ENCODE results near the gene SCYL1.
A peak's percentile ranks its signal among the peaks of the same experiment; 100 is the strongest.

SCYL1 gene

DNA sequence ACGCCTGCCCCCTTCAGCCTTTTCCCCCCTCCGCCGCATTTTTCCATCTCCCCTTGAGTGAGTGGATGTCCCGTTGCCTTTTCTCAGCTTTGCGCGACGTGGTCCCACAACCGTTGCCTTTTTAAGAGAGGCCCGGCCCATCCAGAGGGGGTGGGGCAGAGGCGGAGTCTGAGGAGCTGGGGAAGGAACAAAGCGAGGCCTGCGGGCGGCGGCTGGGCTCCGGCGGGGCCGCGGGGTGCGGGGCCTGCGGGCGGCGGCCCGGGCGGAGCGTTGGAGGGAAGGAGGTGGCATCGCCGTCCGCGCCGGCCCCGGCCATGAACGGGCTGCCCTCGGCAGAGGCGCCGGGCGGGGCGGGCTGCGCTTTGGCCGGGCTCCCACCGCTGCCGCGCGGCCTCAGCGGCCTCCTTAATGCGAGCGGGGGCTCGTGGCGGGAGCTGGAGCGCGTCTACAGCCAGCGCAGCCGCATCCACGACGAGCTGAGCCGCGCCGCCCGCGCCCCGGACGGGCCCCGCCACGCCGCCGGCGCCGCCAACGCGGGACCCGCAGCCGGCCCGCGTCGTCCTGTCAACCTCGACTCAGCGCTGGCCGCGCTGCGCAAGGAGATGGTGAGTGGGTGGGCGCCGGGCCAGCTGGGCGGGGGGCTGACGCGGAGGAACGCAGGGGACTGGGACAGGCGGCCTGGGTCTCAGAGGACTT is 47.6 kb downstream of the SCYL1 start, which contains the start of gene FAM89B:
Gene FAM89B (plus strand): TSS at position 183 of the 696 bp plus-strand sequence. CDS start 132 bp downstream, at position 315.
- DNase-seq, result peak; percentile 70 to 76

DNA sequence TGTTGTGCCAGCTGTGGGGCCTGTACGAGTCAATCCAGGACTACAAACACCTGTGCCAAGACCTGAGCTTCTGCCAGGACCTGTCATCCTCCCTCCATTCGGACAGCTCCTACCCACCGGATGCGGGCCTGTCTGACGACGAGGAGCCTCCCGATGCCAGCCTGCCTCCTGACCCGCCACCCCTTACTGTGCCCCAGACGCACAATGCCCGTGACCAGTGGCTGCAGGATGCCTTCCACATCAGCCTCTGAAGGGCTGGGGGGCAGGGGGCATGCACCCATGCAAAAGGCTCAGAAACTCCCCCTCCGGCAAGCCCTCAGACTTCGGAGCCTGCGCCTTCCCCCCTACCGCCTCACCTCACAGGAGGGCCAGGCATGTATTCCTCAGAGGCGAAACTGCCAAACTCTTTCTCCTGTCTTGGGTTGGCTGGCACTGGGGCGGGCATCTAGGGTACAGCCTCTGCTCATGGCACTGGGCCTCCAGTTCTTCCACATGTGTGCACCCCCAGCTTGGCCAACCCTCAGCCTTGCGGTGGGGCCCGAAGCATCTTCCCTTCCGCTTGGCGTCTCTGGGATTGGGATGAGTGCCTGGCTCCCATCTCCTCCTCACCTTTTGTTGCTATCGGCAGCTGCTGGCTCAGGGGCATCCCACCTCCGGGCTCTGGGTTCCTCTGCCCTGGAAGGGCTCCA is 48.7 kb downstream of the SCYL1 start:
- no peak for DNase-seq

DNA sequence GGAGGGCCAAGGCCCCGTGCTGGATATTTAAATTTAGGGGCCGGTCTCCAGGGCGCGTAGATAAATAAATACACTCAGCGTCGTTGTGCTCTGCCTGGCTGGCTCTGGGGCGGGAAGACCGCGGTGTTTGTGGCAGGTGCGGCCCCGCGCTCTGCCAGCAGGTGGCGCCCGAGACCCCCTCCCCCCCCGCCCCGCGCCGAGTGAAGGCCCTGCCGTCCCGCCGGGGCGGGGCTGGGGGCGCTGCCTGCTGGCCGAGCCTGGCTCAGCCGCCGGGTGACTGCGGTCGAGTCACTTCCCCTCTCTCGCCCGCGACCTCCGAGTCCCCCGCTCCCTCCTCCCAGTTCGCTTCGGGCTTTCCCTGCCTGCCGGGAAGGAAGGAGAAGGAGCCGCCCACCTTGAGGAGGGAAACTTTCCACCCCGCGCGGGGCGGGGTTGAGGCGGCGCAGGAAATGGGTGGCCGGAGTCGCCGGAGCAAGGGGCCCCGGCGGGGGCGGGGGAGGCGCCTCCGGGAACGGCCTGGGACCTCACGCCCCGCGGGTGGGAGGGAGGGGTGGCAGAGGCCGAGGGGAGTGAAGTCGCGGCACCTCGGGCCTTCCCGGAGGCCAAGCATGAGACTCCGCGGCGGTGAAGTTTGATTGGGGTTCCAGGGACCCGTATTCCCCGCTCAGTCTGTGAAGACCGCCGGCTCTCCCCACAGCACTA is 49.4 kb downstream of the SCYL1 start:
- DNase-seq, result peak; percentile 92 to 94

DNA sequence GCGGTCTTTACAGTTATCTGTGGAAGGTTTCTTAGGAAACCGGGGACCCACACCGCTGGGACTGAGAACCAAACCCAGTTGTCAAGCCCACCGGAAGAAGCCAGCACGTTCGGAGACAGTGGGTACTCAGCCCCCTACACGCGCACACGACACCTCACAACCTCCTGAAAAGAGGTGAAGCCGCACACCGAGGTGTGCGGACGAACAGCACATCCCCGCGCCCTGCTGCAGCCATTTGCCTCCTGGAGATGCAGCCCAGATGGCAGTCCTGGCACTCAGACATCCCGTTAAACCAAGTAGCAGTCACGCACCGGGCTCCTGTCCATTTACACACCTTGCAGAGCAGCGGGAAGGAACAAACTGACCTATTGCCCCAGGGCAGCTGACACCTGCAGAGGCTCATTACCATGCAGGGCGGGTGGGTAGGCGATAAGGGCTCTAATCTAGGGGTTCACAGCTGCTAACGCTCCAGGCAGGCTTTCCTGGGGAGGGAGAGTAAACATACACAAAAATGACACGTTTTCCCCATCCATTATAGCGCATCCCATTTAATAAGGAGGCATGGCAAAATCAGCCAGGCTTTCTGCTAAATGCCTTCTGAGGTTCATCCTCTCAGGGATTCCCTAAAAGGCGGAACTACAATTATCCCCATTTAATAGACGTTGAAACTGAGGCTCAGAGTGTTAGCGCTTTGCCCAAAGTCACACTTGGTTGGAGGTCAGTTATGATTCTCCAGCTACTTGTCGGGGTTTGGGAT is 50.1 kb downstream of the SCYL1 start:
- no peak for DNase-seq

DNA sequence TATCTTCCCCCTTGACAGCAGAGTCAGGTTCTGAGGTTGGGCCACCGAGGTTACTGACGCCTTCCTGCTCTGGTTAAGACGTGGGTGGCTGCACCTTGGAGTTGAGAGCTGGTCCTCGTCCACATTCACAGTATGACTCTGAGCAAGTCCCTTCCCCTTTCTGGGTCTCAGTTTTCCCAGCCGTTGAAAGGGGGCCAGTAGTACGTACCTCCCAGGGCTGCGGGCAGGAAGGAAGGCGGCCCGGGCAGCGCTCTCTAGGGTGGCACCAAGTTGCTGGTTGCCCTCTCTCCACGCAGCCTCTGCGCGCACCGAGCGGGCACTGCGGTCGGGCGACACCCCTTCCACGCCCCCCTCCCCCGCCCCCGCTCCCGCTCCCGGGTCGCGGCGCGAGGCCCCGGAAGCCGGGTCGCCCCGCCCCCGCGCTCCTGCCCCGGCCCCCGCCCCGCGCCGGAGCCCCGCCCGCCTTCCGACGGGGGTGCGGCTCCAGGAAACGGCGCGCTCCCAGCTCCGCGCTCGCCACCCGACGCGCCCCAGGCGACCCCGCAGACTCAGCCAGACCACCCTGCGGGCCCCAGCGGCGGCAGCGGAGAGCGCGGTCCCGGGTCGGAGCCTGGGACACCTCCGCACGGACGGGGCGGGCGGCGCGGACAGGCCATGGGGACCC is 50.8 kb downstream of the SCYL1 start, which contains the start of gene EHBP1L1:
Gene EHBP1L1 (plus strand): TSS at position 486 of the 664 bp plus-strand sequence. CDS start 250 bp downstream, outside the sequence.
- peak; percentile 46 to 63 for DNase-seq

DNA sequence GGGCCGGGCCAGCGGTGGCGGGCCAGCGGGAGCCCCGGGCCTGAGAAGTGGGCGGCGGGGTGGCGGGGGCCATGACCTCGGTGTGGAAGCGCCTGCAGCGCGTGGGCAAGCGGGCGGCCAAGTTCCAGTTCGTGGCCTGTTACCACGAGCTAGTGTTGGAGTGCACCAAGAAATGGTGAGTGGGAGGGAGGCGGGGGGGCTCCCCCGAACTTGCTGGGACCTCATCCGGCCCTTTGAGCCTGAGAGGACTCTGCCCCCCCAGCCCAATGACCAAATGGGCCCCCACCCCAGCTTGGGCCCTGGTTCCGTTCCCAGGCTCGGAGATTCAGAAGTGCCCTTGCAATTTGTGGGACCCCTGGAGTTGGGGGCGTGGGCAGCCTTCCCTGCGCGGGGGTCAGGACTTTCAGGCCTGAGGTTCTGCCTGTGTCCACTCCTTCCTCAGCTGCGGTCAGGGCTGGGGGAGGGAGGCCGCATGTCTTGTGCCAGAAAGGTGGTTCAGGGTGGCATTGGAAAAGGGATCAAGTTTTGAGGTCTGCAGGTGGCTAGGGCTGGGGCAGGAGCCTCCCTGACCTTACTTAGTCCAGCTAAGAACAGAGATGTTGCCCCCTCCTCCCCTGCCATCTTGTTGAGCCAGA is 51.5 kb downstream of the SCYL1 start:
- no peak for DNase-seq

DNA sequence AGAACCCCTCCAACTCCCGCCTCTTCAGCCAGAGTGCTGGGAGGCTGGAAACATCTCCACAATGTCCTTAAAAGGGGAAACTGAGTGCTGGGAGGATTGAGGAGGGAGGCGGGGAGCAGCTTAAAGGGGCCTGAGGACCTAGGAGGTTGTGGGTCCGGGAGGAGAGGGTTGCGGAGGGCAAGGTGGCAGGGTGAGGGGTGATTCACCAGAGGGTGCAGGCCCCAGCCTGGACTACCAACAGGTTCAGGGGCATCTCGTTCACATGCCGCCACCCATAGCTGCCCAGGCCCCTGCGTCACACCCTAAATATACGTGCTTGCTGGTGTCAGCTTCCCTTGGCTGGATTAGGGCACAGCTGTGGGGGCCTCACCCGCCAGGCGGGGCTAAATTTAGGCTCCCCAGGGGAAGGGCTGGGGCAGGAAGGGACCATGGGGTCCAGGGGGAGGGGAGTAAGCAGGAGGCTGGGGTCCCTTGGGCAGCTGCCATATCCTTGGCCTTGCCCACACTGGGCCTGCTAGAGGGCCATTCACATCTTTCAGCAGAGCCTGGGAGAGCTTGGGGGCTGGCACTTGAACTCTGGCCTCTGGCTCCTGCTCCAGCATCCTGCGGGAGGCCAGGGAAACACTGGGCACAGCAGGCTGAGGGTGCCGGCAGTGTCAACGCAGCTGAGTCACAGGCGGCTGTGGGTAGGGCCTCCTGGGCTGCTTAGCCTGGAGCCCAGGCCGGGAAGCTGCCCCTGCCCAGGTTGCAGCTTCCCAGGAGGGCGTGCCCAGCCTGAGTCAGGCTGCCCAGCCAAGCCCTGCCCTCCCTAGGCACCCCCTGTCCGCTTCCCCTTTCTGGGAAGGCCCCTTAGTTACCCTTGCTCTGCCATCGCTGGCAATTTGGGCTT is 52.2 kb downstream of the SCYL1 start:
- peak; percentile 62 to 64 for DNase-seq

DNA sequence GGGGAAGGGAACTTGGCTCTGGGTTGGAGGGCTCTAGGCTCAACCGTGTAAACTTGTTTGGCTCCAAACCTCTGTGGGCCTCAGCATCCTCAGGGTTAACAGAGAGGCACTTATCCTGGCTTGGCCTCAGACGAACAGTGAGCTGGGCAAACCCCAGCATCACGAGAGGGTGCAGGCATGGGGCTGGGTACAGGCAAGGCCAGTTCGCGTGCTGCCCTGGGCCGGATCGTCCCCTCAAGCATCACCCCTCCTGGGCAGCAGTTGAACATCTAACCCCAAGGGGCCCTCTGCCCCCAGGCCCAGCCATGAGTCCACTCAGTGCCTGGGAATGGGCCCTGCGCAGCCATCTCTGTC is 52.9 kb downstream of the SCYL1 start:
- DNase-seq, result no peak

DNA sequence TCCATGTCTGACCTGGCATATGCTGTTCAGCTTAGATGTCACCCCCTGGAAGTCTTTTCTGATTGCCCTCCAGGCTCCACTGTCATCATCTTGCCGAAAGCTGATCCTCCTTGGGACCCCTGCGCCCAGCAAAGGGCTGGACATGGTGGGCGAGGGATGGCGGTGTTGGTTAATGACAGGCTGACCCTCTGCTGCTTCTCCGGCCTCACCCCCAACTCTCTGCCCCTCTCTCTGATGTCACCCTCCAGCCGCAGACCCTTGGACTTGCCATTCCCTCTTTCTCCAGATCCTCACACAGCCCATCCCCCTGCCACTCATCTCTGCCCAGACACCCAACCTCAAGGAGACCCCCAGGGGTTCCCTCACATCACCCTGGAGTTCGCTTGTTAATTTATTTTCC is 53.3 kb downstream of the SCYL1 start:
- no peak for DNase-seq

DNA sequence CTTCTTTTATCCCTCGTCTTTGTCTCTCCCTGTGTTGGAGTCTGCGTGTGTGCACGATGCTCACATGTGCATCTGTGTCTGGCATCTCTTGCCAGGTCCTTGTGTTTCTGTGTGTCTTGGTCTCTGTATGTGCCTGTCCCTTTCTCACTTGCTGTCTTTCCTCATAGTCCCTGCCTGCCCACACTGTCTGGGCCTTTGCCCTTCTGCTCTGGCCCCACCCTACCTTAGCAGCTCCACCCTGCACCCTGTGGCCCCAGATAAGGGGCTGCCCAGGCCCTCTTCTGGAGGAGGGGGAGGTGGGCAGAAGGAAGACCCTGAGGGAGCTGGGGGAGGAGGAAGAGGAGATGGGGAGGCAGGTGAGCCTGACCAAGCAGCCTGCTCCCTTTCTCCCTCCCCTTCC is 53.8 kb downstream of the SCYL1 start:
- DNase-seq, result no peak

DNA sequence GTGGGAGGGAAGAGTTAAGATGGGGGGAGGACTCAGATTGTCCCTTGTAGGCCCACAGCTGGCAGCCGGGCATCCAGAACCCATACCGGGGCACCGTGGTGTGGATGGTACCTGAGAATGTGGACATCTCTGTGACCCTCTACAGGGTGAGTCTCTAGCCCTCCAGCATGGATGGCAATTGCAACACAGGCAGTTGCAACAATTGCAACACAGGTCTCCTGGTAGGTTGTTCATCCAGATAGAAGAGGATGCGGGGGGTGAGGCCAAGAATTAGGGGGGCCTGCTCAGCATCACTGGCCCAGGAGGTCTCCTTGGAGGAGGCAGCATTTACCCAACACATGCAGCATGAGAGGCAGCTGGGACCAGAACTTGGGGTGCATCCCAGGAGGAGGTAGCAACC is 54.4 kb downstream of the SCYL1 start:
- peak in 1 of 2 experiments; percentile 14 for DNase-seq

DNA sequence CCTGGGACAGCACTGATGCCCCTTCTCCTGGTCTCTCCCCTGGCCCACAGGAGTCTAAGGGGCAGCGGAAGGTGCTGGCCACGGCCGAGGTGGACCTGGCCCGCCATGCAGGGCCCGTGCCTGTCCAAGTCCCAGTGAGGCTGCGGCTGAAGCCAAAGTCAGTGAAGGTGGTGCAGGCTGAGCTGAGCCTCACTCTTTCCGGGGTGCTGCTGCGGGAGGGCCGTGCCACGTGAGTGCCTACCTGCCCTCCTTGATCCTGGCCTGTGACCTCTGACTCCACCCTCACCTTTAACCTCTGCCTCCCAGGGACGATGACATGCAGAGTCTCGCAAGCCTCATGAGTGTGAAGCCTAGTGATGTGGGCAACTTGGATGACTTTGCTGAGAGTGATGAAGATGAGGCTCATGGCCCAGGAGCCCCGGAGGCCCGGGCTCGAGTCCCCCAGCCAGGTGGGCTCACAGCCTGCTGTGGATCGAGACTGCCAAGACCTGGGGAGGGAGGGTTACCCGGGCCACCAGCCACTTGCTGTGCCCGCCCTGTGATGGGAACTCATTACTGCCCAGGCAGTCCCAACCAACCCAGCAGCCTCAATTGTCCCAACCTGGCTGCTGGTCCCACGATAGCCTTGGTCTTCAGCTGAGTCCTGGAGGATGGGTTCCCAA is 55.3 kb downstream of the SCYL1 start:
- no peak for DNase-seq

DNA sequence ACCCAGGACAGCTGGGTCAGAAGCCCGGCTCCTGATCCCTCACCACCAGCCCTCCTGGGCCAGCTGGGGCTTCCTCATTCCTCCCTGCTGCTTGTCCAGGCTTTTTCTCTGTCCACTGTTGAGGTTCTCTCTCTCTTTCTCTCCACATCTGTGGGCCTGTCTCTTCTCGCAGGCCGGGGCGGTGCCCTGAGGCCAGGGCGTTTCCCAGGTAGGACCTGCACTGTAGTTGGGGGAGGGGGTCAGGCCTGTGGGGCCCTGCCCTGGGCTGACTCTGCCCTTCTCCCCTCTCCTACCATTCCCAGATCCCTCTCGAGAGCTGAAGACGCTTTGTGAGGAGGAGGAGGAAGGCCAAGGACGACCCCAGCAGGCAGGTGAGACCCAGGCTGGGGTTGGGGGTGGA is 55.9 kb downstream of the SCYL1 start:
- no peak for DNase-seq

DNA sequence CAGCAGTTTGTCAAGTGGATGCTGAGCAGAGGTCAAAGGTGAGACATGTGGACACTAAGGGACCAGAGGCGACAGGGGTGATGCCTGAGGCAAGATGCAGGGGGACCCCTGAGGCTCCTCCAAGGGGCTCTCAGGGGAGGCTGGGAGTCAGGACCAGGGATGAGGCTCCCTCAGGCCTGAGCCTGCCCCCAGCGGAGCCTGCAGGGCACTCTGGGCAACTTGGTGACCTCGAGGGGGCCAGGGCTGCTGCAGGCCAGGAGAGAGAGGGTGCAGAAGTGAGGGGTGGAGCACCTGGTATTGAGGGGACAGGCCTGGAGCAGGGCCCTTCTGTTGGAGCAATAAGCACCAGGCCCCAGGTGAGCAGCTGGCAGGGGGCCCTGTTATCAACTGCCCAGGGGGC is 57.0 kb downstream of the SCYL1 start:
- DNase-seq, result no peak

DNA sequence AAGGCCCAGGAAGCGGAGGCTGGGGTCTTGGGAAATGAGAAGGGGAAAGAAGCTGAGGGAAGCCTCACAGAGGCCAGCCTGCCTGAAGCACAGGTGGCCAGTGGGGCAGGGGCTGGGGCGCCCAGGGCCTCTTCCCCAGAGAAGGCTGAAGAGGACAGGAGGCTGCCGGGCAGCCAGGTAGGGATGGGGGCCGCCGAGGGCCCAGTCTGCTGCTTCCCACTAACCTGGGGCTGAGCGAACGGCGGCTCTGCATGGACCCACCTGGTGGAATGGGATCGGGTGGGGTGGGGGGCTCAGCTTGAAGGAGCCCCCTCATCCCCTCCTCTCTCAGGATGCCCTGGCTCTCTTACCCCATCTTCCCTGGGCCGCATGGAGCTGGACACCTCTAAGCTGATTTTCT is 58.7 kb downstream of the SCYL1 start:
- DNase-seq, result no peak

DNA sequence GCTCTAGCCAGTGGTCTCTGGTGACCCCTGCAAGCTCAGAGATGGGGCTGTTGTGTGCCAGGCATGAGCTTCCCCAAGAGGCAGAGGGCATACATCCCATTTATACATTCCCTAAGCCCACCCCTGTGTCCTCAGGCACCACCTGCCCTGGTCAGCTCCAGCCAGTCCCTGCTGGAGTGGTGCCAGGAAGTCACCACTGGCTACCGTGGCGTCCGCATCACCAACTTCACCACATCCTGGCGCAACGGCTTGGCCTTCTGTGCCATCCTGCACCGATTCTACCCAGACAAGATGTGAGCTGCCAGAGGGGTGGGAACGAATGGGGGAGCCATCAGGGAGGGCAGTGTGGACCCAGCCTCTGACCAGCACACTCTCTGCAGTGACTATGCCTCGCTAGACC is 59.2 kb downstream of the SCYL1 start:
- DNase-seq, result no peak

DNA sequence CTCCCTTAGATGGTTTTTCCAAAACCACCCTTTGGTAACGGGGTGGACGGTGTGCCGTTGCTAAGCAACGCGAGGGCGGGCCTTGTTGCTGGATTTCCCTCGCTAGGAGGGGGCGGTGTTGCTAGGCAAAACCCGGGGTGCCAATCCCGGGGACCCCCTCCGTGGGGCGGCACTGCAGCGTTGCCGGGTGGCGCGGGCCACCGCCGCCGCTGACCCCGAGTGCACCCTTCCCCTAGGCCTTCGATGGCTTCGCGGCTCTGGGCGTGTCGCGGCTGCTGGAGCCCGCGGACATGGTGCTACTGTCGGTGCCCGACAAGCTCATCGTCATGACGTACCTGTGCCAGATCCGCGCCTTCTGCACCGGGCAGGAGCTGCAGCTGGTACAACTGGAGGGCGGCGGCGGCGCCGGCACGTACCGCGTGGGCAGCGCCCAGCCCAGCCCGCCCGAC is 59.9 kb downstream of the SCYL1 start:
- DNase-seq, result no peak

DNA sequence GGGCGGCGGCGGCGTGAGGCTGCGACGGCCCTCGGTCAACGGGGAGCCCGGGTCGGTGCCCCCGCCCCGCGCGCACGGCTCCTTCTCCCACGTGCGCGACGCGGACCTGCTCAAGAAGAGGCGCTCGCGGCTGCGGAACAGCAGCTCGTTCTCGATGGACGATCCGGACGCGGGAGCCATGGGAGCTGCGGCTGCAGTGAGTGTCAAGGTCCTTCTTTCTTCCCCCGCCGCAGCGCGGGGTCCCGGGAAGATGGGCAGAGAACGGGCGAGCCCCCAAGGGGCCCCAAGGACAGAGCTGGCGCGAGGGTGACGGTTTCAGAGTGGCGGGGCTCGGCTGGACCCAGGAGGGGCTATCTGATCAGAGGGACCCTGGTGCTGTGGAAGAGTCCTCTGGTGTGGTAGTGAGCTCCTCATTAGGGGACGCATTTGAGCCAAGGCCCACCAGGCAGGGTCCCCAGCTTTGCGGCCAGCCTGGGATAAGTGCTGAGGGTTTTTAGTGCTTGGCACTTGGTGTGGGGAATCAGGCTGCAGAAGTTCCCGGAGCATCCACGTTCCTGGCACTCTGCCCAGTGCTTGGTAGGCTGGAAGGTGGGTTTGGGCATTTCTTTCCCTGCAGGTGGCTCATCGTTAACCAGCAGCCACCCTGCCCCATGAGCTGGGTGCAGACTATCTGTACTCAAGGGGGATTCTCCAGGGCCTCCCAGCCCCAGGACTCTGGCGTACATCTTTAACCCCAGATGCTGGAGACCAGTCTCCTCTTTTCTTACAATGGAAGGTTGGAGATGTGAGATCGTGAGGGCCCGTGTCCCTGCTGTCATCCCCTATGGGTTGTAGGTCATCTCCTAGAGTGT is 60.7 kb downstream of the SCYL1 start:
- DNase-seq, result no peak

DNA sequence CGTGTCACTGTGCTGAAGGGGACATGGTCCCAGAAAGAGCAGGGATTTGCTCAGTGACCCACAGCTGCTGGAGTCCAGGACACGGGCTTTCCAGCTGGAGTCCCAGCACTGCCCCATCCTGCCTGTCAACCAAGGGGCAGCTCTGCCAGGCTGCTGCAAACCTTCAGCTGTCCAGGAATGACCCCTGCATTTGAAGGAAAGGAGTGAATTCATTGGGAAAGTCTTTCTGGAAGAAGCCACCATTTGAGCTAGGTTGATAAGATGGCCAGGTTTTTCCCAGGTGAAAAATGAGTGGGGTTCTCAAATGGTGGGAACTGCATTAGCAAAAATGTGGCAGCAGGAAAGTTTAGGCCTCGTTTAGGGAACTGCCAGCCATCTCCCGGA is 61.4 kb downstream of the SCYL1 start:
- no peak for DNase-seq
